Calu3 (cell line): ENCODE data around the gene ARPC5L. TPM values are rescaled to one million over a fixed set of nuclear protein-coding genes. Genes with fewer than 3 reads are reported as not detected.

Source experiments
- BruUV-seq: library from RNA; stranded (reverse); fragments of 400-500 nt; replicated peaks from 2 replicates; lab custom pipeline; 2021; lab: Mats Ljungman, UMichigan
- CTCF ChIA-PET: fragments of 300-600 bp; sonication (Branson Sonifier 250); formaldehyde crosslinking; loops from one replicate; lab custom pipeline; 2022; ENCODE audit warnings: antibody characterized with exemption; lab: Charles Lee
- DNase-seq: peaks from one replicate; pipeline ENCODE4 v3.0.0; 2022
- H3K27ac Mint-ChIP-seq: one replicate; pipeline ENCODE4 v1.8.0; 2022; ENCODE audit warnings: mixed read lengths; ENCODE audit not compliant: unreplicated experiment
- H3K27me3 Mint-ChIP-seq: one replicate; pipeline ENCODE4 v1.8.0; 2022; ENCODE audit warnings: mixed read lengths; ENCODE audit not compliant: unreplicated experiment
- H3K36me3 Mint-ChIP-seq: one replicate; pipeline ENCODE4 v1.8.0; 2022; ENCODE audit warnings: mild to moderate bottlenecking, moderate library complexity, mixed read lengths; ENCODE audit not compliant: insufficient read depth, unreplicated experiment
- H3K4me1 Mint-ChIP-seq: one replicate; pipeline ENCODE4 v1.8.0; 2022; ENCODE audit warnings: mild to moderate bottlenecking, low read depth, mixed read lengths; ENCODE audit not compliant: unreplicated experiment
- H3K4me3 Mint-ChIP-seq: one replicate; pipeline ENCODE4 v1.8.0; 2022; ENCODE audit warnings: mild to moderate bottlenecking, low read depth, moderate library complexity, mixed read lengths; ENCODE audit not compliant: unreplicated experiment
- H3K9me3 Mint-ChIP-seq: one replicate; pipeline ENCODE4 v1.8.0; 2022; ENCODE audit warnings: low read depth, mixed read lengths; ENCODE audit not compliant: unreplicated experiment
- CTCF ChIP-seq: fragments of 200-600 bp; IDR thresholded peaks from one replicate; pipeline ENCODE4 v1.8.0; 2022; ENCODE audit warnings: antibody characterized with exemption; ENCODE audit not compliant: unreplicated experiment
- intact Hi-C: fragments of 100-400 bp; cut with micrococcal nuclease; formaldehyde crosslinking; loops from one replicate; pipeline ENCODE4 v1.10.0; 2022; ENCODE audit not compliant: unreplicated experiment
- total RNA-seq: library from RNA; stranded (reverse); gene quantifications from 2 replicates; pipeline ENCODE4 v1.2.3, GENCODE V29; 2022

Gene ARPC5L
- total RNA-seq, 1 experiment from 2014 or later, result 33.2 TPM

- no peaks in the 10 kb centered on the region for H3K36me3 Mint-ChIP-seq
- no TSS peak for BruUV-seq
- intact Hi-C loops, result no loop called here
- no peak overlapping the region for H3K27ac Mint-ChIP-seq
- H3K4me3 Mint-ChIP-seq, result no peak overlapping the region
- H3K4me1 Mint-ChIP-seq, result peaks cover 11% of the 10 kb centered on the region
- CTCF ChIA-PET, result interaction anchor here (1.3 kb wide), 1 partner anchor 37 kb away, joined by 10 read pairs; no protein-coding TSS in a partner anchor
- H3K9me3 Mint-ChIP-seq, result no peaks in the 10 kb centered on the region
- TF ChIP-seq CTCF, result no peak
- DNase-seq, result no peak
- H3K27me3 Mint-ChIP-seq, result peaks cover 16% of the 10 kb centered on the region
Observed at GRCh38 chr9:124828489-124829333, 33.2 kb upstream of the ARPC5L start.

GRCh38 chr9:124829334-124829669, 32.6 kb upstream of the ARPC5L start:
- H3K36me3 Mint-ChIP-seq, result no peaks in the 10 kb centered on the region
- H3K4me1 Mint-ChIP-seq, result peaks cover 14% of the 10 kb centered on the region
- TF ChIP-seq CTCF, result no peak
- no peak overlapping the region for H3K4me3 Mint-ChIP-seq
- CTCF ChIA-PET, result interaction anchor here (1.3 kb wide), 1 partner anchor 38 kb away, joined by 10 read pairs; no protein-coding TSS in a partner anchor
- no peak for DNase-seq
- no TSS peak for BruUV-seq
- intact Hi-C loops, result no loop called here
- no peak overlapping the region for H3K27ac Mint-ChIP-seq
- H3K9me3 Mint-ChIP-seq, result no peaks in the 10 kb centered on the region
- H3K27me3 Mint-ChIP-seq, result peaks cover 16% of the 10 kb centered on the region

GRCh38 chr9:124830593-124830992, 31.3 kb upstream of the ARPC5L start:
- no peak for DNase-seq
- no peak overlapping the region for H3K4me3 Mint-ChIP-seq
- H3K27ac Mint-ChIP-seq, result no peak overlapping the region
- peaks cover 27% of the 10 kb centered on the region for H3K4me1 Mint-ChIP-seq
- peaks cover 16% of the 10 kb centered on the region for H3K27me3 Mint-ChIP-seq
- H3K9me3 Mint-ChIP-seq, result no peaks in the 10 kb centered on the region
- CTCF ChIA-PET, result interaction anchor here (0.6 kb wide), 1 partner anchor 1860 kb away, joined by 3 read pairs; no protein-coding TSS in a partner anchor
- no TSS peak for BruUV-seq
- no peaks in the 10 kb centered on the region for H3K36me3 Mint-ChIP-seq
- no peak for TF ChIP-seq CTCF
- intact Hi-C loops, result no loop called here

DNA sequence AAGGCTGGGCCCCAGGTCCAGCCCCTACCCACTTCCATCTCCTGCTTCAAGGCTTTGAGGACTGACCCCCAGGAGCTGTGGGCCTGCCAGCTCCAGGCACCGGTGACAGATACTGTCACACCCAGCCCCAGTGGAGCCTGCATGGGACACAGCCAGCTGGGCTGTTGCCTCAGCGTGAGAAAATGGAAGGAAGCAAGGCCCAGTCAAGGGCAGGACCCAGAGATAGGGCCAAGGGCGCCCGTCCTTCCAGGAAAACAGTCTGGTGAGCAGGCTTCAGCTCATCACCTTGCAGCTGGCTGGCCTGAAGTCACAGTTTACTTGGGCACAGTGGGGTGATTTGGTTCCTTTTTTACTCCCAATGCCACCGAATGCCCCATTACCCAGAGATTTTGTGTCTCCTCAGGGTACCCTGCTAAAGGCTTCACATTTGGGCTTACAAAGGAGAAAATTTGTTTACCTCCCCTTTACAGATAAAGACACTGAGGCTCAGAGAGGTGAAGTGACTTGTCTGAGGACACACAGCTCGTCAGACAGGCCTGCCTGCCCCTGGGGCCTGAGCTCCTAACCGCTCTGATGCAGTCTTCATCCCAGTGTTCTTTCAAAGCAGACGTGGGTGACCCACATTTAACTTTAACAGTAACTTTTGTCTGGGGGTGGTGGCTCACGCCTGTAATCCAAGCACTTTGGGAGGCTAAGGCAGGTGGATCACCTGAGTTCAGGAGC, 30.1 kb upstream of the ARPC5L start:
- no peak overlapping the region for H3K4me3 Mint-ChIP-seq
- DNase-seq, result no peak
- peaks cover 16% of the 10 kb centered on the region for H3K27me3 Mint-ChIP-seq
- H3K36me3 Mint-ChIP-seq, result no peaks in the 10 kb centered on the region
- no TSS peak for BruUV-seq
- H3K9me3 Mint-ChIP-seq, result no peaks in the 10 kb centered on the region
- no peak for TF ChIP-seq CTCF
- intact Hi-C loops, result no loop called here
- no peak overlapping the region for H3K27ac Mint-ChIP-seq
- H3K4me1 Mint-ChIP-seq, result peaks cover 27% of the 10 kb centered on the region
- CTCF ChIA-PET, result interaction anchor here (0.6 kb wide), 1 partner anchor 293 kb away, joined by 4 read pairs; no protein-coding TSS in a partner anchor
